ENCODE measurements around the gene MBOAT2. TPM values are rescaled to one million over a fixed set of nuclear protein-coding genes. Genes with fewer than 3 reads are reported as not detected.

Gene MBOAT2
- total and polyA plus RNA-seq, 2 experiments from 2014 or later = 15.9 to 22.7 TPM

DNA sequence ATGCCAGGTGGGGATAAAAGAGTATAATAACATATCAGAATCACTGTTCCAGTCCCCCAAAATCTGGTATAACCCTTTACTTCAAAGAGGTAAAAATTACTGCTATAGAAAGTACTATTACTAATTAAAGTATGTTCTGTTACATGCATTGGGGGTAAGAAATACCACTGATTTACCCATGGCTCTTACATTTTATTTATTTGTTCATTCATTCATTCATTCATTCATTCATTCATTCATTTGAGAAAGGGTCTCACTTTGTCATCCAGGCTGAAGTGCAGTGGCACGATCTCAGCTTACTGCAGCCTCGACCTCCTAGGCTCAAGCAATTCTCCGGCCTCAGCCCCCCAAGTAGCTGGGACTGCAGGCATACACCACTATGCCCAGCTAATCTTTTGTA is 74.4 kb downstream of the MBOAT2 start (continued):
- TF ChIP-seq EZH2 (IDR thresholded peaks at IDR 0.05; ENCODE audit: low read depth, unreplicated experiment) (no peak), STAT1 (IDR thresholded peaks at IDR 0.05; ENCODE audit: unreplicated experiment) (no peak), JUNB (IDR thresholded peaks at IDR 0.05; ENCODE audit: unreplicated experiment) (no peak)

DNA sequence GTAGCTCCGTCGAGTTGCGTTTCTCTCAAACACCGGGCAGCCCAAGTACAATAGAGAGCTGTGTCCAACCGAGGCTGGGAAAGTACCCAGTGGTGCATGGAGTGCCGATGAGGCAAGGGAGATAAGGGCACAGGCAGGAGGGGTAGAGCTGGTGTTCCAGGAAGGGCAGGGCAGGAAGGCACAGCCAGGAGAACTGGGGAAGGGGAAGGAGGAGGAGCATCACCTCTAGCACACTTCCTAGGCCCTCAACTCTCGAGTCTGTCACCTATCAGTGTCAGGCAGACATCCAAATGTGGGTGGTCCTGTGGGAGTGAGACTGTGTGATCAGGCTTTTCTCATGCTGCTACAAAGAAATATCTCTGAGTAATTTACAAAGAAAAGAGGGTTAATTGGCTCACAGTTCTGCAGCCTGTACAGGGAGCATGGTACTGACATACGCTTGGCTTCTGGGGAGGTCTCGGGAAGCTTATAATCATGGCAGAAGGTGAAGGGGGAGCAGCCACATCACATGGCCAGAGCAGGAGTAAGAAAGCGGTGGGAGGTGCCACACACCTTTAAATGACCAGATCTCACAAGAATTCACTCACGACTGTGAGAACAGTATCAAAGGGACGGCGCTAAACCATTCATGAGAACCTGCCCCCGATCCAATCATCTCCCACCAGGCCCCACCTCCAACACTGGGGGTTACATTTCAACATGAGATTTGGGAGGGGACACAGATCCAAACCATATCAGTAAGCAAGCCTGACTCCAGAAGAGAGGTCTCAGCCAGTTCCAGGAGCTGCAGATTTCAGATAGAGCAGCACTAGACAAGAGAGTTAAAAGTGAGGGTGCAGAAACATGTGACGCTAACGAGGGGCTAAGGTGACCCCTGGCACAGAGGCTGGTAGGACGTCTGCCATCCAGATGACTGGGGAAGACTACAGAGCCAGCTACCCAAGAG is 75.7 kb downstream of the MBOAT2 start:
- no peak for TF ChIP-seq JUNB (IDR thresholded peaks at IDR 0.05; ENCODE audit: unreplicated experiment)
- TF ChIP-seq ZNF331 (CRISPR knock-in tag; IDR thresholded peaks at IDR 0.05; ENCODE audit: low read depth) = no peak
- no peak for TF ChIP-seq EZH2 (IDR thresholded peaks at IDR 0.05; ENCODE audit: low read depth, unreplicated experiment)
- TF ChIP-seq, protein P1, sequence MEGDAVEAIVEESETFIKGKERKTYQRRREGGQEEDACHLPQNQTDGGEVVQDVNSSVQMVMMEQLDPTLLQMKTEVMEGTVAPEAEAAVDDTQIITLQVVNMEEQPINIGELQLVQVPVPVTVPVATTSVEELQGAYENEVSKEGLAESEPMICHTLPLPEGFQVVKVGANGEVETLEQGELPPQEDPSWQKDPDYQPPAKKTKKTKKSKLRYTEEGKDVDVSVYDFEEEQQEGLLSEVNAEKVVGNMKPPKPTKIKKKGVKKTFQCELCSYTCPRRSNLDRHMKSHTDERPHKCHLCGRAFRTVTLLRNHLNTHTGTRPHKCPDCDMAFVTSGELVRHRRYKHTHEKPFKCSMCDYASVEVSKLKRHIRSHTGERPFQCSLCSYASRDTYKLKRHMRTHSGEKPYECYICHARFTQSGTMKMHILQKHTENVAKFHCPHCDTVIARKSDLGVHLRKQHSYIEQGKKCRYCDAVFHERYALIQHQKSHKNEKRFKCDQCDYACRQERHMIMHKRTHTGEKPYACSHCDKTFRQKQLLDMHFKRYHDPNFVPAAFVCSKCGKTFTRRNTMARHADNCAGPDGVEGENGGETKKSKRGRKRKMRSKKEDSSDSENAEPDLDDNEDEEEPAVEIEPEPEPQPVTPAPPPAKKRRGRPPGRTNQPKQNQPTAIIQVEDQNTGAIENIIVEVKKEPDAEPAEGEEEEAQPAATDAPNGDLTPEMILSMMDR (conservative IDR thresholded peaks at IDR 0.05; ENCODE audit: low read depth in 2 of 2) = no peak
- TF ChIP-seq CREB1 (CRISPR knock-in tag; IDR thresholded peaks at IDR 0.05; ENCODE audit: low read depth) = no peak
- TF ChIP-seq EZH2phosphoT487 (IDR thresholded peaks at IDR 0.05; ENCODE audit: unreplicated experiment) = no peak
- TF ChIP-seq, protein P2, sequence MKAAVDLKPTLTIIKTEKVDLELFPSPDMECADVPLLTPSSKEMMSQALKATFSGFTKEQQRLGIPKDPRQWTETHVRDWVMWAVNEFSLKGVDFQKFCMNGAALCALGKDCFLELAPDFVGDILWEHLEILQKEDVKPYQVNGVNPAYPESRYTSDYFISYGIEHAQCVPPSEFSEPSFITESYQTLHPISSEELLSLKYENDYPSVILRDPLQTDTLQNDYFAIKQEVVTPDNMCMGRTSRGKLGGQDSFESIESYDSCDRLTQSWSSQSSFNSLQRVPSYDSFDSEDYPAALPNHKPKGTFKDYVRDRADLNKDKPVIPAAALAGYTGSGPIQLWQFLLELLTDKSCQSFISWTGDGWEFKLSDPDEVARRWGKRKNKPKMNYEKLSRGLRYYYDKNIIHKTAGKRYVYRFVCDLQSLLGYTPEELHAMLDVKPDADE (IDR thresholded peaks at IDR 0.05) = no peak
- Histone ChIP-seq H3K36me3 (ENCODE audit: insufficient read depth) (no peaks in the 10 kb centered on the region), H4K20me1 (replicated peaks; ENCODE audit: insufficient read depth) (no peaks in the 10 kb centered on the region), H3K9me2 (ENCODE audit: insufficient read depth) (no peaks in the 10 kb centered on the region), H3K79me2 (replicated peaks; ENCODE audit: insufficient read depth) (no peaks in the 10 kb centered on the region), H3K27ac (ENCODE audit: low read depth) (no peak overlapping the region), H3F3A (replicated peaks; ENCODE audit: low read depth) (no peaks in the 10 kb centered on the region), H3K27me3 (ENCODE audit: insufficient read depth) (no peaks in the 10 kb centered on the region), H3K4me1 (ENCODE audit: insufficient read depth) (no peaks in the 10 kb centered on the region), H3K4me3 (no peak overlapping the region), H2AFZ (no peak overlapping the region), H3K4me2 (no peak overlapping the region)
- H3K9me3 Mint-ChIP-seq = no peaks in the 10 kb centered on the region
- ATAC-seq = no peak
- H3K27me3 Mint-ChIP-seq (ENCODE audit: insufficient read depth, low read depth, poor library complexity) = peaks cover 2% of the 10 kb centered on the region
- H3K27ac Mint-ChIP-seq = 0 out of 2 replicates have a peak overlapping the region, but pooled peaks have one; percentile 33
- H3K36me3 Mint-ChIP-seq (ENCODE audit: low read depth) = peaks cover 7% of the 10 kb centered on the region; the same call in 2 of the 3 replicates
- peaks cover 11% of the 10 kb centered on the region for H3K4me1 Mint-ChIP-seq
- no peak for DNase-seq (ENCODE audit: low spot score)
- H3K4me3 Mint-ChIP-seq = no peak overlapping the region

DNA sequence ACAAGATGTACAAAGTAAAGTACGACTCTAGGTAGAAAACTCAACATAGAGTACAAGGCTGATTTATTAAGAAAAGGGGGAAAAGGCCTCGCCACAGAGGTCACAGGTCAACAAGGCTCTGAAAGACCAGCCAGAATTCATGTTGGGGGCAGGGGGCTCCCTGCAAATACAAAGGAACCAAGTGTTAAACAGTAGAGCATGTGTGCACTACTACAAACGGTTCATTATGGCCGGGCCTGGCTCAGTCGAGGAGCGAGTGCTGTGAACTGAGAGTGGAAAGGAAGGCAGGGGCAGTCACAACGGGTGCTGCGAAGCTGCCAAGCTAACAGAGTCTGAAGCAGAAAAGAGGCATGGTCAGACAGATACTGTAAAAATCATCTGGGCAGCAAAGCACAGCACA is 77.1 kb downstream of the MBOAT2 start:
- Histone ChIP-seq H3K27ac (ENCODE audit: low read depth) (no peak overlapping the region), H3K27me3 (ENCODE audit: insufficient read depth) (no peaks in the 10 kb centered on the region), H3F3A (replicated peaks; ENCODE audit: low read depth) (no peaks in the 10 kb centered on the region), H3K4me1 (ENCODE audit: insufficient read depth) (no peaks in the 10 kb centered on the region), H3K9me2 (ENCODE audit: insufficient read depth) (no peaks in the 10 kb centered on the region), H2AFZ (no peak overlapping the region), H3K79me2 (replicated peaks; ENCODE audit: insufficient read depth) (no peaks in the 10 kb centered on the region), H3K4me2 (no peak overlapping the region), H3K4me3 (no peak overlapping the region), H4K20me1 (replicated peaks; ENCODE audit: insufficient read depth) (no peaks in the 10 kb centered on the region), H3K36me3 (ENCODE audit: insufficient read depth) (no peaks in the 10 kb centered on the region)
- H3K36me3 Mint-ChIP-seq (ENCODE audit: low read depth) = peaks cover 7% of the 10 kb centered on the region; the same call in 2 of the 3 replicates
- TF ChIP-seq EZH2 (IDR thresholded peaks at IDR 0.05; ENCODE audit: low read depth, unreplicated experiment) = no peak
- no peak for TF ChIP-seq NANOG (IDR thresholded peaks at IDR 0.05; ENCODE audit: borderline replicate concordance)
- no peak for TF ChIP-seq STAT1 (IDR thresholded peaks at IDR 0.05; ENCODE audit: unreplicated experiment)
- no peak for TF ChIP-seq POLR2AphosphoS5 (IDR thresholded peaks at IDR 0.05; ENCODE audit: low read depth)
- no peak for TF ChIP-seq ZNF114 (CRISPR knock-in tag; IDR thresholded peaks at IDR 0.05)
- TF ChIP-seq CREB1 (CRISPR knock-in tag; IDR thresholded peaks at IDR 0.05; ENCODE audit: low read depth) = no peak
- no peak for TF ChIP-seq EZH2phosphoT487 (IDR thresholded peaks at IDR 0.05; ENCODE audit: unreplicated experiment)
- H3K9me3 Mint-ChIP-seq = no peaks in the 10 kb centered on the region
- DNase-seq (ENCODE audit: low spot score) (no peak), ATAC-seq (no peak)
- H3K27me3 Mint-ChIP-seq (ENCODE audit: insufficient read depth, low read depth, poor library complexity) = peaks cover 2% of the 10 kb centered on the region
- H3K27ac Mint-ChIP-seq = no peak overlapping the region
- H3K4me1 Mint-ChIP-seq = peaks cover 11% of the 10 kb centered on the region
- no peak overlapping the region for H3K4me3 Mint-ChIP-seq

All from GM23338 (cell line).